B cell (primary cell): ENCODE results near the gene ZNRF2. TPM values are rescaled to one million over a fixed set of nuclear protein-coding genes. Genes with fewer than 3 reads are reported as not detected.

Experiments used
- ATAC-seq: fragments of 200-7000 bp; cut with Tn5 transposase; one replicate; pipeline ENCODE4 v1.10.0; 2021; ENCODE audit warnings: low read depth, mild to moderate bottlenecking, moderate number of reproducible peaks, moderate library complexity
- CTCF ChIA-PET: fragments of 350-600 bp; sonication (Branson Sonifier 250); formaldehyde crosslinking; loops from one replicate; lab custom pipeline; 2021; ENCODE audit warnings: antibody characterized with exemption, inconsistent platforms; lab: Charles Lee
- POLR2A ChIA-PET: fragments of 350-600 bp; sonication (Branson Sonifier 250); formaldehyde crosslinking; loops from one replicate; lab custom pipeline; 2021; ENCODE audit warnings: antibody characterized with exemption; lab: Charles Lee
- DNase-seq: peaks from one replicate; pipeline ENCODE4 v3.0.0; 2013
- H2AFZ ChIP-seq: 2 replicates; pipeline ENCODE4 v1.6.1; 2012; ENCODE audit warnings: mild to moderate bottlenecking, low read depth, low read length; ENCODE audit not compliant: insufficient read depth, poor library complexity, severe bottlenecking
- H3K27ac ChIP-seq, 2 donors: 1 replicate in 1 of 2; 2 replicates in 1 of 2; pipeline ENCODE4 v1.5.1; 2012 to 2013; ENCODE audit warnings: low read length in 2 of 2, mild to moderate bottlenecking in 2 of 2, moderate library complexity in 1 of 2
- H3K27me3 ChIP-seq, 4 experiments: fragments of 200-600 bp in 1 of 4; sonication (generic) in 1 of 4; replicated peaks in 1 of 4; 1 replicate in 2 of 4; 2 replicates in 2 of 4; pipeline versions ENCODE4 v1.6.1 to v1.7.0; 2013 to 2016; ENCODE audit warnings: low read length in 3 of 4, mild to moderate bottlenecking in 2 of 4, mixed read lengths in 1 of 4, moderate library complexity in 1 of 4; ENCODE audit not compliant: insufficient read depth in 4 of 4, control insufficient read depth in 3 of 4; ENCODE audit errors: control extremely low read depth in 1 of 4
- H3K36me3 ChIP-seq, 2 experiments: replicated peaks in 1 of 2; 1 replicate in 1 of 2; 2 replicates in 1 of 2; pipeline versions ENCODE4 v1.6.1 to v1.7.1; 2013; ENCODE audit warnings: low read length in 1 of 2; ENCODE audit not compliant: insufficient read depth in 2 of 2, control insufficient read depth in 1 of 2; ENCODE audit errors: control extremely low read depth in 1 of 2, extremely low read depth in 1 of 2
- H3K4me1 ChIP-seq, 2 donors: fragments of 200-600 bp in 1 of 2; sonication (generic) in 1 of 2; 1 replicate in 1 of 2; 2 replicates in 1 of 2; pipeline versions ENCODE4 v1.5.1 to v1.6.1; 2013 to 2017; ENCODE audit warnings: low read length in 2 of 2; ENCODE audit not compliant: control insufficient read depth in 2 of 2, insufficient read depth in 2 of 2
- H3K4me2 ChIP-seq: replicated peaks from 2 replicates; pipeline ENCODE3; 2012; ENCODE audit warnings: mild to moderate bottlenecking, low read depth, low read length; ENCODE audit not compliant: poor library complexity, severe bottlenecking
- H3K4me3 ChIP-seq, 5 experiments: fragments of 200-600 bp in 1 of 5; sonication (generic) in 1 of 5; 1 replicate in 3 of 5; 2 replicates in 2 of 5; pipeline versions ENCODE4 v1.5.1 to v1.7.0; 2011 to 2016; ENCODE audit warnings: low read length in 4 of 5, mild to moderate bottlenecking in 4 of 5, low read depth in 2 of 5, control low read depth in 1 of 5, moderate library complexity in 1 of 5; ENCODE audit not compliant: insufficient read depth in 1 of 5; ENCODE audit errors: control extremely low read depth in 1 of 5, extremely low read depth in 1 of 5
- H3K79me2 ChIP-seq: fragments of 200-600 bp; sonication (generic); one replicate; pipeline ENCODE4 v1.6.0; 2016; ENCODE audit warnings: low read length; ENCODE audit not compliant: control insufficient read depth, insufficient read depth
- H3K9ac ChIP-seq: fragments of 200-600 bp; sonication (generic); 2 replicates; pipeline ENCODE4 v1.6.1; 2017; ENCODE audit warnings: mild to moderate bottlenecking, low read length, moderate library complexity
- H3K9me3 ChIP-seq, 3 donors: one replicate each; pipeline versions ENCODE4 v1.6.1 to v1.7.1; 2013; ENCODE audit warnings: low read length in 2 of 3; ENCODE audit not compliant: control insufficient read depth in 2 of 3, insufficient read depth in 1 of 3; ENCODE audit errors: control extremely low read depth in 1 of 3
- H4K20me1 ChIP-seq: 2 replicates; pipeline ENCODE4 v1.6.0; 2012; ENCODE audit warnings: mild to moderate bottlenecking, low read length; ENCODE audit not compliant: insufficient read depth, control insufficient read depth, poor library complexity, severe bottlenecking
- H3K27ac Mint-ChIP-seq: one replicate; pipeline ENCODE4 v1.8.0; 2021; ENCODE audit warnings: mixed read lengths
- H3K27me3 Mint-ChIP-seq: one replicate; pipeline ENCODE4 v1.8.0; 2021; ENCODE audit warnings: mixed read lengths
- H3K4me1 Mint-ChIP-seq: one replicate; pipeline ENCODE4 v1.8.0; 2021; ENCODE audit warnings: mixed read lengths
- H3K4me3 Mint-ChIP-seq: one replicate; pipeline ENCODE4 v1.8.0; 2021; ENCODE audit warnings: mixed read lengths
- H3K9me3 Mint-ChIP-seq: one replicate; pipeline ENCODE4 v1.8.0; 2022; ENCODE audit warnings: mixed read lengths; ENCODE audit not compliant: insufficient read depth
- CTCF ChIP-seq: fragments of 200-600 bp; IDR thresholded peaks from one replicate; pipeline ENCODE4 v1.8.0; 2022; ENCODE audit warnings: antibody characterized with exemption, mild to moderate bottlenecking
- EZH2 ChIP-seq: IDR thresholded peaks from 2 replicates; pipeline ENCODE4 v1.6.1; 2012; ENCODE audit warnings: borderline replicate concordance, low read depth, mild to moderate bottlenecking, moderate library complexity, low read length; ENCODE audit not compliant: insufficient read depth, poor library complexity, severe bottlenecking
- WGBS: methylation state at CpG from one replicate; pipeline ENCODE4 v1.1.5; 2013; ENCODE audit warnings: missing lambda C conversion rate; ENCODE audit not compliant: insufficient coverage; 5-methylcytosine and 5-hydroxymethylcytosine counted together
- intact Hi-C: fragments of 100-400 bp; cut with micrococcal nuclease; formaldehyde crosslinking; loops from one replicate; pipeline ENCODE4 v1.10.0; 2022
- polyA plus RNA-seq: library from polyadenylated mRNA; depleted of rRNA; stranded (reverse); fragments of >200 nt; gene quantifications from 2 replicates; pipeline ENCODE4 v1.2.3, GENCODE V29; 2012
- total RNA-seq, 2 donors: library from RNA; stranded (reverse); fragments of 120-200 nt in 1 of 2; gene quantifications; 1 replicate in 1 of 2; 2 replicates in 1 of 2; pipeline versions ENCODE4 v1.2.3 to v1.2.4, GENCODE V29; 2013 to 2022

The ZNRF2 gene
- total and polyA plus RNA-seq, 2 donors (not counting 1 experiment from before 2014, with no cell fraction given), result 6.4 to 32.0 TPM

GRCh38 chr7:30328381-30328780 lies 44.0 kb downstream of the ZNRF2 start:
- peaks cover 71% of the 10 kb centered on the region for H3K4me1 Mint-ChIP-seq
- Histone ChIP-seq H3K4me2 (no peak overlapping the region), H3K27ac (no peak overlapping the region), H3K36me3 (no peaks in the 10 kb centered on the region), H2AFZ (no peak overlapping the region), H3K4me1 (peaks cover 15 to 34% of the 10 kb centered on the region in 2 donors), H3K27me3 (no peaks in the 10 kb centered on the region), H3K9me3 (no peaks in the 10 kb centered on the region), H3K79me2 (peaks cover 95% of the 10 kb centered on the region), H3K9ac (no peak overlapping the region), H3K4me3 (no peak overlapping the region), H4K20me1 (peaks cover 2% of the 10 kb centered on the region)
- no peak for ATAC-seq
- no peak for DNase-seq
- TF ChIP-seq CTCF (no peak), EZH2 (no peak)
- H3K4me3 Mint-ChIP-seq, result no peak overlapping the region
- POLR2A ChIA-PET, result no interaction called here
- intact Hi-C loops, result no loop called here
- no peaks in the 10 kb centered on the region for H3K27me3 Mint-ChIP-seq
- H3K9me3 Mint-ChIP-seq, result peaks cover 4% of the 10 kb centered on the region
- CTCF ChIA-PET, result interaction anchor here (1.3 kb wide), 1 partner anchor 50 kb away, joined by 3 read pairs; no protein-coding TSS in a partner anchor
- no peak overlapping the region for H3K27ac Mint-ChIP-seq

- H3K27ac Mint-ChIP-seq, result no peak overlapping the region
- H2AFZ ChIP-seq, result no peak overlapping the region
- ChIA-PET POLR2A (no interaction called here), CTCF (interaction anchor here (0.6 to 2.2 kb wide), 6 partner anchors 8 to 55 kb away, joined by 3 to 7 read pairs (median 4); no protein-coding TSS in a partner anchor)
- H3K4me2 ChIP-seq, result peak overlapping the region; percentile 56
- ATAC-seq, result no peak
- no peak overlapping the region for H3K27ac ChIP-seq
- intact Hi-C loops, result loop anchor here (1.0 kb wide), 1 partner anchor 7 kb away; no protein-coding TSS in a partner anchor
- peaks cover 15 to 35% of the 10 kb centered on the region in 2 donors for H3K4me1 ChIP-seq
- no peak overlapping the region for H3K4me3 ChIP-seq
- H3K79me2 ChIP-seq, result peaks cover 95% of the 10 kb centered on the region
- no peak overlapping the region for H3K4me3 Mint-ChIP-seq
- H3K9me3 ChIP-seq, result no peaks in the 10 kb centered on the region
- no CpG with 5 or more reads among the region's 3 CpGs for WGBS
- H3K36me3 ChIP-seq, result no peaks in the 10 kb centered on the region
- no peaks in the 10 kb centered on the region for H3K27me3 Mint-ChIP-seq
- H3K4me1 Mint-ChIP-seq, result peaks cover 73% of the 10 kb centered on the region
- H4K20me1 ChIP-seq, result peaks cover 8% of the 10 kb centered on the region
- no peak for DNase-seq
- H3K27me3 ChIP-seq, result no peaks in the 10 kb centered on the region
- H3K9ac ChIP-seq, result no peak overlapping the region
- H3K9me3 Mint-ChIP-seq, result peaks cover 4% of the 10 kb centered on the region
- TF ChIP-seq CTCF (no peak), EZH2 (no peak)
These were observed 45.3 kb downstream of the ZNRF2 start for GRCh38 chr7:30329716-30330115.
